ENCODE data around the gene CDC16.

CDC16 gene

GRCh38 chr13:114304346-114305034 lies 69.8 kb downstream of the CDC16 start:
- no peak for DNase-seq

GRCh38 chr13:114309086-114309485 lies 74.4 kb downstream of the CDC16 start:
- DNase-seq = no peak

GRCh38 chr13:114309806-114310410 lies 75.2 kb downstream of the CDC16 start:
- no peak for DNase-seq

- no peak for DNase-seq
Observed at GRCh38 chr13:114310956-114311355, 76.3 kb downstream of the CDC16 start.

- no peak for DNase-seq
Observed at GRCh38 chr13:114311387-114311786, 76.7 kb downstream of the CDC16 start.

- no peak for DNase-seq
Observed at GRCh38 chr13:114311908-114312307, 77.2 kb downstream of the CDC16 start.

GRCh38 chr13:114313061-114313860 lies 78.6 kb downstream of the CDC16 start:
- no peak for DNase-seq

GRCh38 chr13:114314074-114314912 lies 79.6 kb downstream of the CDC16 start, which contains the start of gene CHAMP1:
Gene CHAMP1, plus strand, starts transcription at chr13:114314503. Its CDS starts 9,340 bp downstream, at chr13:114323843.
- DNase-seq = peak; percentile 85

- no peak for DNase-seq
Observed at GRCh38 chr13:114315074-114315785, 80.5 kb downstream of the CDC16 start.

GRCh38 chr13:114318624-114319023 lies 83.9 kb downstream of the CDC16 start:
- DNase-seq = no peak

GRCh38 chr13:114319441-114319913 lies 84.8 kb downstream of the CDC16 start:
- no peak for DNase-seq

- DNase-seq = no peak
Observed at GRCh38 chr13:114320065-114320464, 85.4 kb downstream of the CDC16 start.

GRCh38 chr13:114321256-114321655 lies 86.6 kb downstream of the CDC16 start:
- no peak for DNase-seq

All from NCI-H1048 (cell line).